Activated CD8-positive, alpha-beta T cell treated with anti-CD3 and anti-CD28 coated beads, Interleukin-2, amount 10 ng/mL, durations not matched to agents 7 days and 5 days (primary cell): ENCODE measurements around the gene STK32B. TPM values are rescaled to one million over a fixed set of nuclear protein-coding genes. Genes with fewer than 3 reads are reported as not detected.

Experiments used
- ATAC-seq: fragments of 150-1000 bp; cut with Tn5 transposase; one replicate; pipeline ENCODE4 v1.10.0; 2021; ENCODE audit warnings: moderate library complexity
- CTCF ChIA-PET: fragments of 350-600 bp; sonication (Branson Sonifier 250); formaldehyde crosslinking; loops from one replicate; lab custom pipeline; 2021; ENCODE audit warnings: antibody characterized with exemption; lab: Charles Lee
- POLR2A ChIA-PET: fragments of 350-600 bp; sonication (Branson Sonifier 250); formaldehyde crosslinking; loops from one replicate; lab custom pipeline; 2021; ENCODE audit warnings: antibody characterized with exemption; lab: Charles Lee
- DNase-seq: peaks from one replicate; pipeline ENCODE4 v3.0.0-alpha.2; 2020
- H3K27ac Mint-ChIP-seq: one replicate; pipeline ENCODE4 v1.8.0; 2021; ENCODE audit warnings: mild to moderate bottlenecking, mixed read lengths
- H3K27me3 Mint-ChIP-seq: one replicate; pipeline ENCODE4 v1.8.0; 2021; ENCODE audit warnings: low read depth, mixed read lengths
- H3K36me3 Mint-ChIP-seq: one replicate; pipeline ENCODE4 v1.8.0; 2021; ENCODE audit warnings: low read depth, mixed read lengths
- H3K4me1 Mint-ChIP-seq: one replicate; pipeline ENCODE4 v1.8.0; 2021; ENCODE audit warnings: low read depth, mixed read lengths
- H3K4me3 Mint-ChIP-seq: one replicate; pipeline ENCODE4 v1.8.0; 2021; ENCODE audit warnings: mild to moderate bottlenecking, mixed read lengths
- H3K9me3 Mint-ChIP-seq: one replicate; pipeline ENCODE4 v1.8.0; 2022; ENCODE audit warnings: mixed read lengths; ENCODE audit not compliant: insufficient read depth
- total RNA-seq, 2 experiments: library from RNA; stranded (reverse); gene quantifications; one replicate each; pipeline ENCODE4 v1.2.3, GENCODE V29; 2021

The STK32B gene
- total RNA-seq, 2 experiments from 2014 or later: not detected

DNA sequence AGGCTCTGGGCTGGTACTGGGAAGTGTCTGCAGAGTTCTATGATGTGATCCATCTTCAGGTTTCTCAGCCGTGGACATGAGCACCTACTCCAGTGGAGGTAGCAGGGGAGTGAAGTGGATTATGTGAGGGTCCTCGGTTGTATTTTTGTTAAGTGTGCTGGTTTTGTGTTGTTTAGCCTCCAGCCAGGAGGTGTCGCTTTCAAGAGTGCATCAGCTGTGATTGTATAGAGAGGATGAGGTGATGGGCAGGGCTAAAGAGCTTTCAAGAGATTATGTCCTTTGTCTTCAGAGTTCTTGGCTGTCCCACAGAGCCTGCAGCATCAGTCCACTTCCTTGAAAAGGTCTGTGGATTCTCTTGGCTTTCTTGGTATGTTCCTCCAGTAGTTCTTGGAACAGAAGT lies 256.6 kb downstream of the STK32B start:
- Mint-ChIP-seq H3K36me3 (no peaks in the 10 kb centered on the region), H3K27me3 (no peaks in the 10 kb centered on the region), H3K27ac (no peak overlapping the region), H3K9me3 (no peaks in the 10 kb centered on the region), H3K4me3 (no peak overlapping the region), H3K4me1 (no peaks in the 10 kb centered on the region)
- CTCF ChIA-PET: no interaction called here
- POLR2A ChIA-PET: no interaction called here
- no peak for DNase-seq
- no peak for ATAC-seq

DNA sequence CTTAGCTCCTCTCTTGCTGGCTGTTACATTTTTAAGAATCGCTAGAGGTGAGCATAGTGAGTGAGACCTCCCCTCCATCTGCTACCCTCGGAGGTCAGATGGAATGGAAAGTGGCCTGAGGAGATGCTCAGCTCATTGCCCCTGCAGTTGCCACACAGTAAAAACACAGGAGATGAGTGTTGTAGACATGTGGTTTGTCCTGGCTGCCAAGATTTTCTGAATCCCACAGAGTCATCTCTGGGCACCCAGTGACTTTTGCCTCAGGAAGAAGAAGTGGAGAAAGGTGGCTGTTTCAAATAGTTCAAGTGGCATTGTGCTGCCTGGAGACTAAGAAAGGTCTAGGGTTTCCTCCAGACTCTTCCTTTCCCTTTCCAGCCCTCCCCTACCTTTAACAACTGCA lies 271.0 kb downstream of the STK32B start:
- ATAC-seq (no peak), DNase-seq (no peak)
- ChIA-PET POLR2A (no interaction called here), CTCF (interaction anchor here (0.7 kb wide), 1 partner anchor 21 kb away, joined by 3 read pairs; no protein-coding TSS in a partner anchor)
- Mint-ChIP-seq H3K4me3 (no peak overlapping the region), H3K9me3 (no peaks in the 10 kb centered on the region), H3K27ac (no peak overlapping the region), H3K27me3 (no peaks in the 10 kb centered on the region), H3K4me1 (no peaks in the 10 kb centered on the region), H3K36me3 (no peaks in the 10 kb centered on the region)

DNA sequence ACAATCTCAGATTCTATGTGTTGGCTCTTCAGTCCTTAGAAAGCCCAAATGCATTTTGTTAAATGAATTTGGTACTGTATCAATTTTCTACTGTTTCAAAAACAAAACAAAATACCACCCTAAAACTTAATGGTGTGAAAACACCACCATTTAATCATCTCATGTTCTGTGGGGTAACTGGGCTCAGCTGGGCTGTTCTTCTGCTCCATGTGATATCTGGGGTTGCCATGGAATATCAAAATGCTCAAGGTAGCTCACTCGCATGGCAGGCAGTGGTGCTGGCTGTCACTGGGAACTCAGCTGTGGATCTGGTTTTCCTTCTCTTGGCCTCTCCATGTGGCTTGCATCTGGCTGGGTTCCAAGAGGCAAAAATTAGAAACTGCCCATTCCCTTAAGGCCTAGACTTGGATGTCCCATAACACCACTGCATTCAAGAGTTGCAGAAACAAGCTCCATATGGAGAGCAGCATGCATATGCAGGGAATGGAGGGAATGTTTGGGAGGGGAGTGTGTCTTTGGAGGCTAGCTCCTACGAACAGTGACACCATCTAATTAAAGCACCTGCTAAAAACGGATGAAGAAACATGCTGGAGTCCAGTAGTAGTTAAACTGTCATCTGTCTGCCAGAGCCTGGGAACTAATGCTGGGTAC lies 279.2 kb downstream of the STK32B start:
- no peak for DNase-seq
- Mint-ChIP-seq H3K4me1 (no peaks in the 10 kb centered on the region), H3K27me3 (no peaks in the 10 kb centered on the region), H3K4me3 (no peak overlapping the region), H3K36me3 (no peaks in the 10 kb centered on the region), H3K27ac (no peak overlapping the region), H3K9me3 (peaks cover 3% of the 10 kb centered on the region)
- no peak for ATAC-seq
- ChIA-PET POLR2A (no interaction called here), CTCF (no interaction called here)

DNA sequence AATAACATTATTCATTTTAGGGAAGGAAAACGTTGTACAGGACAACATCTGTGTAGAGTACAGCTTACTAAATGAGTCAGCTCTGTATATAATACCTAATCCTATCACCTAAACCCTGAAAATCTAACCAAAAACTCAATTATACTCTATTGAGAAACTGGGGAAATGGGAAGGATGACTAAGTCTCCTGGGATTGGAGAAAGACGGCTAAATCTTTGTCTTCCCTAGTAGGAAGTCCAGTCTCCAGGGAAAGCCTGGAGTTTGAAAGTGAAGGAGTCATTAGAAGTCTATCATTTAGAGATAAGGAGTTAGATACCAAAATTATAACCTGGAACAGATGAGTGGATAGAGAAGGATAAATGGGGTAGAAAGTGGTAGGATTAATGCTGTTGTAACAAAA lies 286.5 kb downstream of the STK32B start:
- ChIA-PET POLR2A (no interaction called here), CTCF (no interaction called here)
- H3K4me1 Mint-ChIP-seq: no peaks in the 10 kb centered on the region
- H3K9me3 Mint-ChIP-seq: peaks cover 4% of the 10 kb centered on the region
- no peaks in the 10 kb centered on the region for H3K27me3 Mint-ChIP-seq
- no peak overlapping the region for H3K27ac Mint-ChIP-seq
- H3K4me3 Mint-ChIP-seq: no peak overlapping the region
- H3K36me3 Mint-ChIP-seq: no peaks in the 10 kb centered on the region
- DNase-seq: no peak
- ATAC-seq: no peak

DNA sequence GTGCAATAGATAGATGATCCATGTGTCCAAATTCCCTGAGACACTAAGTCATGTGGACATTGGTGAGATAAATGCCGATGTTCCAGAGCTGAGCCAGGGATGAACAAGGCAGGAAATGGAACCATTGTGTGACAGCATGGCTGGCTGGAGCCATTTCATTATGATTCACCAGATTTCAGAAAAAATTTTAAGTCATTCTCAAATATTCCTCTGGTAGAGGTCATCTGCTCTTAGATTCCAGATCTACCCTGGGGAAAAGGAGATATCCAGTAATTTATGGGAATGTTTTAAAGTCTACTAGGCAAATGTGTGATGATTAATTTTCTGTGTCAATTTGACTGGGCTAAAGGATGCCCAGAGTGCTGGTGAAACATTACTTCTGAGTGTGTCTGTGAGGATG lies 287.3 kb downstream of the STK32B start:
- Mint-ChIP-seq H3K27ac (no peak overlapping the region), H3K4me1 (no peaks in the 10 kb centered on the region), H3K27me3 (no peaks in the 10 kb centered on the region), H3K36me3 (no peaks in the 10 kb centered on the region), H3K9me3 (peaks cover 4% of the 10 kb centered on the region), H3K4me3 (no peak overlapping the region)
- CTCF ChIA-PET: no interaction called here
- POLR2A ChIA-PET: no interaction called here
- ATAC-seq: no peak
- DNase-seq: no peak

DNA sequence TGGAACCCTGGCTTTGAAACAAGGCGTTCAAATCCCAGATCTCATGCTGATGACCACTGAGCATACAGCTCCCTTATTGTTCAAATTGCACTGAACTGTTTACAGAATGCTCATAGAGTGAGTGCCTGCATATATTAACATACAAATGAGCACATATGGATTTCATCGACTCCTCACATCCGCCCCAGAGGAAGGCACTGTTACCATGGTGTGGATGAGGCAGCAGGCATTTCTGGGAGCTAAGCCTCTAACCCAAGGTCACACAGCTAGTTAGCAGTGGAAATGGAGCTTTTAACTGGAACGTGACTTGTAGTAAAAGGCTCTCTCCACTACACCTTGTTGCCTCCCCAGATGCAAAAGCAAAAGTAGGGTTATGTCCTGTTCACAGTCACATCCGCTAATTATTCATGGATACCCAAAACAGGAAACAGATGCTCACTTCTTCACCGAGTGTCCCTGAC lies 289.7 kb downstream of the STK32B start:
- Mint-ChIP-seq H3K4me3 (no peak overlapping the region), H3K36me3 (no peaks in the 10 kb centered on the region), H3K27me3 (no peaks in the 10 kb centered on the region), H3K27ac (no peak overlapping the region), H3K9me3 (peaks cover 4% of the 10 kb centered on the region), H3K4me1 (no peaks in the 10 kb centered on the region)
- CTCF ChIA-PET: no interaction called here
- no peak for ATAC-seq
- DNase-seq: no peak
- POLR2A ChIA-PET: no interaction called here

DNA sequence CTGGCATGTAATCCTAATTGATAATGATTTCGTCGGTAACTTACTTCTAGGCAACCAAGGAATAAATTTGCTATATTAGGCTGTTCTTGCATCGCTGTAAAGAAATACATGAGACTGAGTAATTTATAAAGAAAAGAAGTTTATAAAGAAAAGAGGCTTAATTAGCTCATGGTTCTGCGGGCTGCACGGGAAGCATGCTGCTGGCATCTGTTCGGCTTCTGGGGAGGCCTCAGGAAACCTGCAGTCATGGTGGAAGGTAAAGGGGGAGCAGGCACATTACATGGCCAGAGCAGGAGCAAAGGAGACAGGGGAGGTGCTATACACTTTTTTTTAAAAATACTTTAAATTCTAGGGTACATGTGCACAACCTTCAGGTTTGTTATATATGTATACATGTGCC lies 290.2 kb downstream of the STK32B start:
- ATAC-seq (no peak), DNase-seq (no peak)

DNA sequence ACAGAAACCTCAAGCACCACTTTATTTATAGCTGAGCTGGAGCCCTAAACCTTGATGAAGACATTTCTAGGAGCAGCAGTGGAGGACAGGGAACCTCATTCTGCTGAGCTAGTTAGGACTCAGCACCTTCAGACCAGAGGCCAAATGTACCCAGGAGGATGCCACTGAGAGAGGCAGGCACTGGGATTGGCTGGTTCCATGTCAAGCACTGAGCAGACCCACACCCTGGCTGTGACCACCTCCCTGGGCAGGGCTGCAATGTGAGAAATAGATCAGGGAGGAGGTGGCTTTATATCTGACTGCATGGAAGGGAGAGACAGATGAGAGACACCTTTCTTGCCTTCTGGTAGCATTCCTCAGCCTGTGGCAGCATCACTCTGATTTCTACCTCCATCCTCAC lies 304.6 kb downstream of the STK32B start:
- CTCF ChIA-PET: no interaction called here

More for the DNA sequence above, 290.2 kb downstream of the STK32B start:
- Mint-ChIP-seq H3K27ac (no peak overlapping the region), H3K4me3 (no peak overlapping the region), H3K27me3 (no peaks in the 10 kb centered on the region), H3K4me1 (no peaks in the 10 kb centered on the region), H3K9me3 (peaks cover under 1% of the 10 kb centered on the region), H3K36me3 (no peaks in the 10 kb centered on the region)
- ChIA-PET POLR2A (no interaction called here), CTCF (no interaction called here)

DNA sequence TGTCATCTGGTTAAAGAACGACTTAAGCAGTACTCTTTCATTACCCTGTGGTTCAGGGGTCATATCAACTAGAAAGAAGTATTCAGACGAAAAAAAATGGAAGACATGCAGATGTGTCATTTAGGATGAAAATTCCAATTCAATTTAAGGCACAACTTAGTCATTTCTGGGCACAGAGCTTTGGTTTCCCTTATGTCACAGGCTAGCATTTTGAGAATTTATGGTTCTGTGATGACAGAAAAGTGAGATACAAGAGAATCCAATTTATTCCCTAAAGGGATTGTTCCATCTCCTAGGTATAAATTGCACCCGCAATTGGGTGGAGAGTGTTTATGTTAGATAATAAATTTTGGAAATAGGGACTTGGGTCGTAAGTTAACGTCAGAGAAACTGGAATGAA lies 306.6 kb downstream of the STK32B start:
- no peaks in the 10 kb centered on the region for H3K36me3 Mint-ChIP-seq
- H3K4me1 Mint-ChIP-seq: no peaks in the 10 kb centered on the region
- CTCF ChIA-PET: no interaction called here
- no peak overlapping the region for H3K4me3 Mint-ChIP-seq
- DNase-seq: no peak
- no peak overlapping the region for H3K27ac Mint-ChIP-seq
- no peaks in the 10 kb centered on the region for H3K9me3 Mint-ChIP-seq
- no peaks in the 10 kb centered on the region for H3K27me3 Mint-ChIP-seq
- POLR2A ChIA-PET: no interaction called here
- no peak for ATAC-seq

More for the DNA sequence above, 304.6 kb downstream of the STK32B start:
- Mint-ChIP-seq H3K4me1 (no peaks in the 10 kb centered on the region), H3K27ac (no peak overlapping the region), H3K36me3 (no peaks in the 10 kb centered on the region), H3K27me3 (peaks cover 3% of the 10 kb centered on the region), H3K4me3 (no peak overlapping the region), H3K9me3 (no peaks in the 10 kb centered on the region)
- POLR2A ChIA-PET: no interaction called here
- ATAC-seq (no peak), DNase-seq (no peak)

DNA sequence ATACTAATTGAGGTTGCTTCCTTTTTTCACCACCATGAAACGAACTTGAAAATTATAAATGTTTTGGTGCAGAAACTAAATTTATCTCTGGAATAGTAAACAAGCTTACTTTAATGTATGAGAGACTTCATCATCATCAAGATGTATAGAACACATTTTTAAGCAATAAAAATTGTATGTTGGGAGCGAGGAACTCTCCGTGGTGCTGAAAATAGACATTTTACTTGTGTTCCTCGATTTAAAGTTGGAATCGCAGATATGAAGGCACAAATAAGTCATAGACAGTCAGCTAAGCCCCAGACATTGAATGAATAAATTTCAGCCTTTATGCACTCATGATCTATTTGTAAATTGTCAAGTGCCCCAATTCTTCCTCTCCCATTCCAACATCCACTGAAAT lies 310.7 kb downstream of the STK32B start:
- ChIA-PET POLR2A (no interaction called here), CTCF (no interaction called here)
- no peaks in the 10 kb centered on the region for H3K4me1 Mint-ChIP-seq
- no peaks in the 10 kb centered on the region for H3K36me3 Mint-ChIP-seq
- ATAC-seq (no peak), DNase-seq (peak; percentile 27)
- H3K27me3 Mint-ChIP-seq: no peaks in the 10 kb centered on the region
- H3K9me3 Mint-ChIP-seq: no peaks in the 10 kb centered on the region
- H3K4me3 Mint-ChIP-seq: no peak overlapping the region
- H3K27ac Mint-ChIP-seq: no peak overlapping the region

DNA sequence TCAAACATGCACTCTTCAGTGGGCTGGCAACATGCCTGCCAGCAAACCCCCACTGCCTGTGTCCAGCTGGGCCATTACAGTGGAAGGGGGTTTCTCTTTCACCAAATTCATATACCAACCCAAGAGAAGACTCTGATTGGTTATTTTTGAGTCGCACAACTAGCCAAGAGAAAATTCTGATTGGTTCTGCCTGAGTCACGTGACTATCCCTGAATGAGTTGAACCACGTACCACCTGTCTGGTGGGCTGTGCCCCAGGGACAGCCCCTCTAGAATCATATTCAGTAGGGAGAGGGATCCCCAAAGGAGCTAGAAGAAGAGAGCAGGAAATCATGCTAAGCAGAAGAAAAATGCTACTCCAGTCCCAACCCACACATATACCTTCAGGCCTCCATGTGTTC lies 313.1 kb downstream of the STK32B start:
- Mint-ChIP-seq H3K9me3 (no peaks in the 10 kb centered on the region), H3K4me1 (no peaks in the 10 kb centered on the region), H3K4me3 (no peak overlapping the region), H3K27ac (no peak overlapping the region), H3K36me3 (no peaks in the 10 kb centered on the region), H3K27me3 (no peaks in the 10 kb centered on the region)
- ATAC-seq (no peak), DNase-seq (no peak)
- ChIA-PET CTCF (no interaction called here), POLR2A (no interaction called here)

DNA sequence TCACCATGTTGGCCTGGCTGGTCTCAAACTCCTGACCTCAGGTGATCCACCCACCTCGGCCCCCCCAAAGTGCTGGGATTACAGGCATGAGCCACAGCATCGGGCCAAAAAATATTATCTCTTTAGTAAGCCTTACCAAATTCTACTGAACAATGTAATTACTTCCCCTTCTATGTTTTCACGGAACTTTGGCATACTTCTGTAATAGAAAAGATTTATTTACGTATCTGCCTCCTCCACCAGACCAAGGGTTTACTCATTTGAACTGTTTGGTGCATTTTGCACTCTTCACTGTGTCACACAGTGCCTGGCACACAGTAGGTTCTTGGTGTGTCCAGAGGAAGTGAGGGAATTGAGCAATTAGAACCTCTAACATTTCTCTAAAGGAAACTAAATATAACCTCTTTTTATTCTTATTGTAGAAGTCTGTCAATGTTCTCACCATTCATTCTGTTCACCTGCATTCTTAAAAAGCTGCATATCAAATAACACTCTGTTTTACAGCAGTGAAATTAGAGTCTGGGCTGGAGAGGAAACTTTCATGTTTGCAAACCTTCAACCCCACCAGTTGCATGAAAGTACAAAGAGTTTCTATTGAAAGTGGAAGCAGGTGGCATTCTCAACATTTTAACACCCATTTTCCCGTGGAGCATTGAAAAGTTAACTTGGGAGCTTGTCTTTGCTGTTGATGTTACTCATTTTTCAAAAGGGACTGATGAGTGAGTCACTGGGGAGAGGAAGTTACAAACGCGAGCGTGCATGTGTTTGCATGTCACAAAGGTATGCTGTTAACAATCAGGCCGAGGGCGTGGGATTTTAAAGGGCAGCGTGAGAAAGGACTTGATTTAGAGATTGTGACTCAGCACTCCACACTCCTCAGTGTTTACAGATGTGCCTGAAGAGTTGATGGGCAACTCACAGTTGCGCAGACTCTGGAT lies 314.1 kb downstream of the STK32B start:
- H3K36me3 Mint-ChIP-seq: no peaks in the 10 kb centered on the region

More for the DNA sequence above, 314.1 kb downstream of the STK32B start:
- CTCF ChIA-PET: no interaction called here
- Mint-ChIP-seq H3K4me1 (no peaks in the 10 kb centered on the region), H3K27me3 (no peaks in the 10 kb centered on the region), H3K27ac (no peak overlapping the region), H3K4me3 (no peak overlapping the region), H3K9me3 (no peaks in the 10 kb centered on the region)
- DNase-seq (no peak), ATAC-seq (no peak)
- POLR2A ChIA-PET: no interaction called here
